IMR-90 (cell line): ENCODE measurements around the gene OR2H1. TPM values are rescaled to one million over a fixed set of nuclear protein-coding genes. Genes with fewer than 3 reads are reported as not detected.

Experiments used
- ATAC-seq: fragments of 200-7000 bp; cut with Tn5 transposase; 2 replicates; pipeline ENCODE4 v1.9.1; 2020; ENCODE audit warnings: low read depth, mild to moderate bottlenecking, moderate library complexity
- BruUV-seq: library from RNA; stranded (reverse); fragments of 400-500 nt; replicated peaks from 2 replicates; lab custom pipeline; 2021; lab: Mats Ljungman, UMichigan
- CTCF ChIA-PET: fragments of 300-600 bp; formaldehyde crosslinking; extraction: SDS; loops from one replicate; lab custom pipeline; 2021; ENCODE audit warnings: antibody characterized with exemption; lab: Yijun Ruan, JAX
- POLR2A ChIA-PET: fragments of 300-600 bp; sonication (Branson Sonifier 250); formaldehyde crosslinking; loops from one replicate; lab custom pipeline; 2022; ENCODE audit warnings: antibody characterized with exemption; ENCODE audit not compliant: unreplicated experiment; lab: Charles Lee
- DNase-seq: peaks from one replicate; pipeline ENCODE4 v3.0.0; 2013
- H2AFZ ChIP-seq: replicated peaks from 2 replicates; pipeline ENCODE3; 2013; ENCODE audit warnings: low read length, mild to moderate bottlenecking; ENCODE audit not compliant: poor library complexity
- H2AK5ac ChIP-seq: 2 replicates; pipeline ENCODE4 v1.6.1; 2013; ENCODE audit warnings: low read depth, low read length, inconsistent platforms
- H2AK9ac ChIP-seq: replicated peaks from 2 replicates; pipeline ENCODE3; 2013; ENCODE audit warnings: mild to moderate bottlenecking, low read depth, low read length, moderate library complexity; ENCODE audit not compliant: poor library complexity
- H2BK120ac ChIP-seq: 2 replicates; pipeline ENCODE4 v1.6.1; 2013; ENCODE audit warnings: low read depth, low read length, inconsistent platforms
- H2BK15ac ChIP-seq: 3 replicates; pipeline ENCODE4 v1.6.1; 2013; ENCODE audit warnings: low read depth, low read length, inconsistent platforms
- H2BK20ac ChIP-seq: 2 replicates; pipeline ENCODE4 v1.6.1; 2013; ENCODE audit warnings: low read depth, mild to moderate bottlenecking, inconsistent platforms, low read length, moderate library complexity
- H2BK5ac ChIP-seq: 2 replicates; pipeline ENCODE4 v1.6.1; 2013; ENCODE audit warnings: mild to moderate bottlenecking, low read depth, low read length, inconsistent platforms; ENCODE audit not compliant: poor library complexity, severe bottlenecking
- H3K14ac ChIP-seq: replicated peaks from 2 replicates; pipeline ENCODE4 v1.6.1; 2013; ENCODE audit warnings: low read depth, low read length, inconsistent platforms
- H3K18ac ChIP-seq: 2 replicates; pipeline ENCODE4 v1.6.1; 2013; ENCODE audit warnings: low read depth, low read length, control low read depth
- H3K23ac ChIP-seq: 2 replicates; pipeline ENCODE4 v1.6.1; 2013; ENCODE audit warnings: low read depth, low read length, inconsistent platforms
- H3K27ac ChIP-seq: 2 replicates; pipeline ENCODE4 v1.5.1; 2013; ENCODE audit warnings: mild to moderate bottlenecking, control low read depth, low read length; ENCODE audit not compliant: insufficient read depth
- H3K27me3 ChIP-seq: 2 replicates; pipeline ENCODE4 v1.6.1; 2013; ENCODE audit warnings: low read length; ENCODE audit not compliant: control insufficient read depth, insufficient read depth
- H3K36me3 ChIP-seq: 2 replicates; pipeline ENCODE4 v1.6.1; 2013; ENCODE audit warnings: low read length, mixed read lengths; ENCODE audit not compliant: control insufficient read depth, insufficient read depth
- H3K4ac ChIP-seq: 2 replicates; pipeline ENCODE4 v1.6.1; 2013; ENCODE audit warnings: low read depth, low read length, inconsistent platforms
- H3K4me1 ChIP-seq: 2 replicates; pipeline ENCODE4 v1.6.1; 2013; ENCODE audit warnings: low read length, mixed read lengths; ENCODE audit not compliant: control insufficient read depth, insufficient read depth
- H3K4me2 ChIP-seq: 2 replicates; pipeline ENCODE4 v1.6.1; 2013; ENCODE audit warnings: low read depth, mild to moderate bottlenecking, control low read depth, low read length, moderate library complexity
- H3K4me3 ChIP-seq: 2 replicates; pipeline ENCODE4 v1.5.1; 2013; ENCODE audit warnings: low read depth, mild to moderate bottlenecking, control low read depth, low read length, moderate library complexity; ENCODE audit not compliant: insufficient read depth
- H3K56ac ChIP-seq: 2 replicates; pipeline ENCODE4 v1.6.1; 2013; ENCODE audit warnings: low read length, inconsistent platforms; ENCODE audit not compliant: insufficient read depth; ENCODE audit errors: extremely low read depth
- H3K79me1 ChIP-seq, 2 experiments: 2 replicates each; pipeline ENCODE4 v1.6.1; 2013; ENCODE audit warnings: low read length in 2 of 2, inconsistent platforms in 1 of 2, low read depth in 1 of 2
- H3K9ac ChIP-seq: 2 replicates; pipeline ENCODE4 v1.6.1; 2013; ENCODE audit warnings: low read depth, low read length, control low read depth
- H3K9me1 ChIP-seq: 2 replicates; pipeline ENCODE4 v1.6.1; 2013; ENCODE audit warnings: low read length, inconsistent platforms; ENCODE audit not compliant: insufficient read depth
- H3K9me3 ChIP-seq: 2 replicates; pipeline ENCODE4 v1.6.1; 2013; ENCODE audit warnings: low read length; ENCODE audit not compliant: control insufficient read depth, insufficient read depth
- H4K20me1 ChIP-seq: 2 replicates; pipeline ENCODE4 v1.6.1; 2013; ENCODE audit warnings: low read length, inconsistent platforms; ENCODE audit not compliant: insufficient read depth
- H4K5ac ChIP-seq: 2 replicates; pipeline ENCODE4 v1.6.1; 2013; ENCODE audit warnings: mild to moderate bottlenecking, low read depth, low read length, control low read depth
- H4K8ac ChIP-seq, 2 experiments: 2 replicates each; pipeline ENCODE4 v1.6.1; 2013; ENCODE audit warnings: low read depth in 2 of 2, low read length in 2 of 2, control low read depth in 1 of 2, inconsistent platforms in 1 of 2
- H4K91ac ChIP-seq: 2 replicates; pipeline ENCODE4 v1.6.1; 2013; ENCODE audit warnings: low read depth, low read length, inconsistent platforms; ENCODE audit not compliant: insufficient read depth
- BHLHE40 ChIP-seq: fragments of 150-350 bp; IDR thresholded peaks from 2 replicates; pipeline ENCODE4 v1.6.1; 2016; ENCODE audit warnings: mild to moderate bottlenecking, low read depth, low read length
- CEBPB ChIP-seq: IDR thresholded peaks from 2 replicates; pipeline ENCODE4 v1.6.1; 2012; ENCODE audit warnings: low read depth, low read length, improper control_type of control experiment
- CHD1 ChIP-seq: IDR thresholded peaks from 2 replicates; pipeline ENCODE4 v1.6.1; 2012; ENCODE audit warnings: low read depth, low read length, improper control_type of control experiment
- FOS ChIP-seq: fragments of 150-350 bp; IDR thresholded peaks from 2 replicates; pipeline ENCODE4 v1.6.1; 2016; ENCODE audit warnings: low read depth, low read length
- MAZ ChIP-seq: IDR thresholded peaks from 2 replicates; pipeline ENCODE4 v1.6.1; 2012; ENCODE audit warnings: low read depth, mild to moderate bottlenecking, low read length, improper control_type of control experiment, moderate library complexity, borderline replicate concordance
- MXI1 ChIP-seq: IDR thresholded peaks from 2 replicates; pipeline ENCODE4 v1.6.1; 2012; ENCODE audit warnings: low read depth, mild to moderate bottlenecking, low read length, moderate library complexity, borderline replicate concordance
- NFE2L2 ChIP-seq: fragments of 150-350 bp; IDR thresholded peaks from 2 replicates; pipeline ENCODE4 v1.6.1; 2016; ENCODE audit warnings: low read depth, mild to moderate bottlenecking, low read length
- RAD21 ChIP-seq: IDR thresholded peaks from 2 replicates; pipeline ENCODE4 v1.6.1; 2012; ENCODE audit warnings: low read length, improper control_type of control experiment
- RCOR1 ChIP-seq: IDR thresholded peaks from 2 replicates; pipeline ENCODE4 v1.6.1; 2012; ENCODE audit warnings: mild to moderate bottlenecking, low read length, improper control_type of control experiment; ENCODE audit not compliant: insufficient replicate concordance
- WGBS, 2 experiments: methylation state at CpG; one replicate each; pipeline versions ENCODE4 v1.1.5 to v1.1.7; 2013; ENCODE audit warnings: missing lambda C conversion rate in 2 of 2; ENCODE audit not compliant: insufficient read length in 1 of 2; ENCODE audit errors: extremely low coverage in 2 of 2; 5-methylcytosine and 5-hydroxymethylcytosine counted together
- dilution Hi-C: fragments of 300-500 bp; cut with HindIII; formaldehyde crosslinking; loops from one replicate; pipeline ENCODE4 v1.14.3; 2018; ENCODE audit warnings: low sequenced_read_pairs; ENCODE audit not compliant: unreplicated experiment
- in situ Hi-C: fragments of 300-500 bp; cut with MboI; formaldehyde crosslinking; loops from 3 replicates; pipeline ENCODE4 v1.14.3; 2019; ENCODE audit warnings: low sequenced_read_pairs, inconsistent platforms, mixed read lengths
- intact Hi-C: fragments of 100-400 bp; cut with micrococcal nuclease; formaldehyde crosslinking; loops from 2 replicates; pipeline ENCODE4 v1.10.0; 2022
- polyA plus RNA-seq, 3 experiments: library from polyadenylated mRNA; depleted of rRNA; stranded (reverse); fragments of >200 nt; gene quantifications; 2 replicates each; pipeline ENCODE4 v1.2.3, GENCODE V29; 2012; ENCODE audit warnings: low replicate concordance in 1 of 3
- total RNA-seq: library from RNA; depleted of rRNA; stranded (reverse); fragments of >200 nt; gene quantifications from 2 replicates; pipeline ENCODE4 v1.2.3, GENCODE V29; 2012
- TF ChIP-seq, protein P1 (sequence below): fragments of 150-350 bp; IDR thresholded peaks from 2 replicates; pipeline ENCODE4 v1.6.1; 2016; ENCODE audit warnings: low read depth, mild to moderate bottlenecking, low read length, moderate library complexity, borderline replicate concordance

The OR2H1 gene
- total and polyA plus RNA-seq, 2 of the 4 experiments (the other 2 are of a cell fraction), result not detected

- POLR2A ChIA-PET, result no interaction called here
- dilution Hi-C loops, result no loop called here
Observed at GRCh38 chr6:29424575-29424974, 32.4 kb upstream of the OR2H1 start.

More at GRCh38 chr6:29424575-29424974, 32.4 kb upstream of the OR2H1 start:
- Histone ChIP-seq H4K5ac (no peak overlapping the region), H3K14ac (no peak overlapping the region), H2AFZ (no peak overlapping the region), H3K79me1 (no peaks in the 10 kb centered on the region), H4K20me1 (no peaks in the 10 kb centered on the region), H2BK5ac (no peak overlapping the region), H2BK120ac (no peak overlapping the region), H3K9ac (no peak overlapping the region), H3K27ac (no peak overlapping the region), H2AK5ac (no peak overlapping the region), H3K9me1 (no peaks in the 10 kb centered on the region), H2BK20ac (no peak overlapping the region), H3K18ac (no peak overlapping the region), H3K4me1 (no peaks in the 10 kb centered on the region), H3K4ac (no peak overlapping the region), H4K91ac (no peak overlapping the region), H3K56ac (no peak overlapping the region), H3K27me3 (no peaks in the 10 kb centered on the region), H2BK15ac (no peak overlapping the region), H4K8ac (no peak overlapping the region), H3K4me2 (no peak overlapping the region), H2AK9ac (no peak overlapping the region), H3K9me3 (peaks cover 6% of the 10 kb centered on the region), H3K23ac (no peak overlapping the region), H3K36me3 (no peaks in the 10 kb centered on the region), H3K4me3 (no peak overlapping the region)
- no peak for ATAC-seq
- TF ChIP-seq RCOR1, result no peak
- TF ChIP-seq RAD21, result no peak
- no peak for TF ChIP-seq CHD1
- TF ChIP-seq MXI1, result no peak
- TF ChIP-seq NFE2L2, result no peak
- TF ChIP-seq, protein P1, sequence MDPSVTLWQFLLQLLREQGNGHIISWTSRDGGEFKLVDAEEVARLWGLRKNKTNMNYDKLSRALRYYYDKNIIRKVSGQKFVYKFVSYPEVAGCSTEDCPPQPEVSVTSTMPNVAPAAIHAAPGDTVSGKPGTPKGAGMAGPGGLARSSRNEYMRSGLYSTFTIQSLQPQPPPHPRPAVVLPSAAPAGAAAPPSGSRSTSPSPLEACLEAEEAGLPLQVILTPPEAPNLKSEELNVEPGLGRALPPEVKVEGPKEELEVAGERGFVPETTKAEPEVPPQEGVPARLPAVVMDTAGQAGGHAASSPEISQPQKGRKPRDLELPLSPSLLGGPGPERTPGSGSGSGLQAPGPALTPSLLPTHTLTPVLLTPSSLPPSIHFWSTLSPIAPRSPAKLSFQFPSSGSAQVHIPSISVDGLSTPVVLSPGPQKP, result no peak
- no peak for TF ChIP-seq CEBPB
- TF ChIP-seq MAZ, result no peak
- TF ChIP-seq FOS, result no peak
- no peak for TF ChIP-seq BHLHE40
- intact Hi-C loops (no loop called here), in situ Hi-C loops (no loop called here)
- DNase-seq, result no peak
- no TSS peak for BruUV-seq
- CTCF ChIA-PET, result no interaction called here
- WGBS, 2 experiments, result no CpG with 5 or more reads among the region's 2 CpGs
